Upper lobe of right lung (tissue), 1 donor: ENCODE data around the gene NELFCD. TPM values are rescaled to one million over a fixed set of nuclear protein-coding genes. Genes with fewer than 3 reads are reported as not detected.

Experiments
- ATAC-seq: fragments of 200-7000 bp; cut with Tn5 transposase; one replicate; pipeline ENCODE4 v1.9.1; 2020; ENCODE audit warnings: mild to moderate bottlenecking, moderate library complexity
- DNase-seq: peaks from one replicate; pipeline ENCODE4 v3.0.0-alpha.2; 2020
- H3K27ac ChIP-seq: fragments of 200-600 bp; one replicate; pipeline ENCODE4 v1.8.0; 2022
- H3K27me3 ChIP-seq: fragments of 200-600 bp; one replicate; pipeline ENCODE4 v1.8.0; 2022; ENCODE audit warnings: mild to moderate bottlenecking
- H3K36me3 ChIP-seq: fragments of 200-600 bp; one replicate; pipeline ENCODE4 v1.8.0; 2022
- H3K4me1 ChIP-seq: fragments of 200-600 bp; one replicate; pipeline ENCODE4 v1.8.0; 2022
- H3K4me3 ChIP-seq: fragments of 200-600 bp; one replicate; pipeline ENCODE4 v1.8.0; 2022; ENCODE audit warnings: mild to moderate bottlenecking
- H3K9me3 ChIP-seq: fragments of 200-600 bp; one replicate; pipeline ENCODE4 v1.8.0; 2022
- CTCF ChIP-seq: fragments of 200-600 bp; IDR thresholded peaks from one replicate; pipeline ENCODE4 v1.8.0; 2022; ENCODE audit warnings: antibody characterized with exemption
- intact Hi-C: fragments of 100-400 bp; cut with DNase I; formaldehyde crosslinking; loops from one replicate; pipeline ENCODE4 v1.11.0; 2022
- total RNA-seq: library from RNA; stranded (reverse); fragmentation: NEBNext Ultra II Directional; extraction: Animal tissue kit (Norgen Biotek cat#: 25700); gene quantifications from one replicate; pipeline ENCODE4 v1.2.1, GENCODE V29; 2021
- donor health status: DM: no; HTN: yes; CAD: no; lungs with severe emphysema.

NELFCD gene
- total RNA-seq, 1 donor from 2014 or later, result 51.2 TPM

DNA sequence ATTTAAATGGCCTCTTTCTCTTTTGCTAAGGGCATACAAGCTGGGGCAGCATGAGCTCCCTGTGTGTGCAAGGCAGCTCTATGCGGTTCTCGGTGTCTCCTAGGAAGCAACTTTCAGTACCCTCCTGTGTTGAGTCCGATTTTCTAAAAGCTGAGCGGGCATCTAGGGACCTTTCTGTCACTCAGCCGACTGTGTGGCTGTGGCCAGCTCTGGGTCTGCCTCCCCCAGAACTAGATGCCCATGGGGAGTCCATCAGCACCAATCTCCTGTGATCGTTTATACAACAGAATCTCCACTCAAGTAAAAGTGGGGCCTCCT lies 7.5 kb downstream of the NELFCD start:
- no peak for TF ChIP-seq CTCF
- Histone ChIP-seq H3K9me3 (no peaks in the 10 kb centered on the region), H3K4me3 (no peak overlapping the region), H3K4me1 (peaks cover 8% of the 10 kb centered on the region), H3K36me3 (peaks cover 76% of the 10 kb centered on the region), H3K27me3 (no peaks in the 10 kb centered on the region), H3K27ac (no peak overlapping the region)
- ATAC-seq, result no peak
- intact Hi-C loops, result no loop called here
- DNase-seq, result no peak

DNA sequence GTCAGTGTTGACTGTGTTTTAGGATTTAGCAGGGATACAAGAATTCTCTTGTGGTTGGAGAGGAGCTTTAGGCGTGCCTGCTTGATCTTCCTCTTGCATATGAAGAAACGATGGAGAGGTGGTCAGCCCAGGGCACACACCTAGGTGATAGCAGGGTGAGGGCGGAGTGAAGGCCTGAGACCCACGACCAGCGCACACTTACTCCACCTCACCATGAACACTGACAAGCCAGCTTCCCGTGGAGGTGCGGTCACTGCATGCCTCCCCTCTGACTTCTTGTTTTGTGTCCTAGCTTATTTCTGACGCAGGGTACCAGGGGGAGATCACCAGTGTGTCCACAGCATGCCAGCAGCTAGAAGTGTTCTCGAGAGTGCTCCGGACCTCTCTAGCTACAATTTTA lies 8.1 kb downstream of the NELFCD start:
- DNase-seq, result no peak
- Histone ChIP-seq H3K9me3 (no peaks in the 10 kb centered on the region), H3K27ac (no peak overlapping the region), H3K4me3 (no peak overlapping the region), H3K36me3 (peaks cover 82% of the 10 kb centered on the region), H3K27me3 (no peaks in the 10 kb centered on the region), H3K4me1 (peaks cover 1% of the 10 kb centered on the region)
- no peak for TF ChIP-seq CTCF
- no peak for ATAC-seq
- intact Hi-C loops, result no loop called here

DNA sequence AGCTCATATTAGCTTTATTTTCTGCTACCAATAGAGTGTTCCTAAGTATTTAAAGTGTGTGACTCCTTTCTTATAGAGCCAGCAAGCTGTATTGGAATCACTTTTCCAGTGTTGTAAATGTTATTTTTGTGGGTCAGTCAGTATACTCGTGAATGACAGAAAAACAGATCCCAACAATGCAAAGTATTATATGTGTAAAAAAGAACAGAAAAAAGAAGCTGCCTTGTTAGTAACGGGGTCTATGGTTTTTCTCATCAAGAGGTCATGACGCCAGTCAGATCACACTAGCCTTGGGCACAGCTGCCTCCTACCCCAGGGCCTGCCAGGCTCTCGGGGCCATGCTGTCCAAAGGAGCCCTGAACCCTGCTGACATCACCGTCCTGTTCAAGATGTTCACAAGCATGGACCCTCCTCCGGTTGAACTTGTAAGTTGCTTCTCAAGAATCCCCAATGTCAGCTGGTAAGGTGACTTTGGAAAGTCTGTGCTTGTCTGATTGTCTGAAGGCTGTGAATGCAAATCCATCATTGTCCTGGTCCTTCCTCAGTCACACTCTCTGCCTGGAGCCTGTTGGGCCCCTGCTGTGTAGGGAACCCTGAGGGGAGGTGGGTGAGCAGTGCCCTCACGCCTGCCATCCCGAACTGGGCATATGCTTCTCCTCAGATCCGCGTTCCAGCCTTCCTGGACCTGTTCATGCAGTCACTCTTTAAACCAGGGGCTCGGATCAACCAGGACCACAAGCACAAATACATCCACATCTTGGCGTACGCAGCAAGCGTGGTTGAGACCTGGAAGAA lies 9.8 kb downstream of the NELFCD start:
- Histone ChIP-seq H3K4me3 (no peak overlapping the region), H3K4me1 (peaks cover 4% of the 10 kb centered on the region), H3K36me3 (peaks cover 98% of the 10 kb centered on the region), H3K27ac (no peak overlapping the region), H3K9me3 (no peaks in the 10 kb centered on the region), H3K27me3 (no peaks in the 10 kb centered on the region)
- intact Hi-C loops, result no loop called here
- no peak for DNase-seq
- TF ChIP-seq CTCF, result no peak
- no peak for ATAC-seq

- Histone ChIP-seq H3K4me1 (peaks cover 4% of the 10 kb centered on the region), H3K27ac (no peak overlapping the region), H3K36me3 (peaks cover 98% of the 10 kb centered on the region), H3K4me3 (no peak overlapping the region), H3K9me3 (no peaks in the 10 kb centered on the region), H3K27me3 (no peaks in the 10 kb centered on the region)
- ATAC-seq, result no peak
- DNase-seq, result no peak
- no peak for TF ChIP-seq CTCF
- intact Hi-C loops, result no loop called here
Measured at GRCh38 chr20:58991715-58992114, 10.7 kb downstream of the NELFCD start.

- no peaks in the 10 kb centered on the region for H3K27me3 ChIP-seq
- H3K4me3 ChIP-seq, result no peak overlapping the region
- ATAC-seq (no peak), DNase-seq (no peak)
- no peak for TF ChIP-seq CTCF
- no peak overlapping the region for H3K27ac ChIP-seq
- peaks cover 98% of the 10 kb centered on the region for H3K36me3 ChIP-seq
- no peaks in the 10 kb centered on the region for H3K9me3 ChIP-seq
- peaks cover 4% of the 10 kb centered on the region for H3K4me1 ChIP-seq
- intact Hi-C loops, result no loop called here
Measured at GRCh38 chr20:58992911-58993310, 11.9 kb downstream of the NELFCD start.
